ENCODE results near the gene PACSIN2. TPM values are rescaled to one million over a fixed set of nuclear protein-coding genes. Genes with fewer than 3 reads are reported as not detected.

Gene PACSIN2
- total RNA-seq, 1 experiment from 2014 or later: 175 TPM

GRCh38 chr22:42885446-42885845 lies 129.5 kb downstream of the PACSIN2 start:
- in situ Hi-C loops (cut with HindIII; ENCODE audit: low pct_unique_long_range_greater_than_20kb, low sequenced_read_pairs): no loop called here
- no peak for DNase-seq (ENCODE audit: low read depth)

- no peak for DNase-seq (ENCODE audit: low read depth)
Observed at GRCh38 chr22:42884616-42885375, 130.2 kb downstream of the PACSIN2 start.

DNA sequence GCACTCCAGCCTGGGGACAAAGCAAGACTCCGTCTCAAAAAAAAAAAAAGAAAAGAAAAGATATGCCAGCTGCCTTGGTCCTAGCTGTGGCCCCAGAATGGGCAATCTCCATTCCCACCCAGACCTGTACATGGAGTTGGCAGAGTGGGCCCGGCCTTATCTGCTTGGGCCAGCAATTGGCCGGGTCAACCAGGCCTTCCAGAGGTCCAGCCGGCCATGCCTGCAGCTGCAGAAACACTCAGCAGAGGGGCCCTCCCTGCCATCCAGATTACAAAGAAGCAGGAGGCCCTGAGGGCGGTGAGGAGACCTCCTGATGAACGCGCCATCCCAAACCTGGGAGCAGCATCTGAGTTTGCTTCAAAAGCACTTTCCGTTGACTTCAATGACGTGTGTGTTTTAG lies 131.0 kb downstream of the PACSIN2 start:
- in situ Hi-C loops (cut with HindIII; ENCODE audit: low pct_unique_long_range_greater_than_20kb, low sequenced_read_pairs): no loop called here

More at GRCh38 chr22:42884616-42885375, 130.2 kb downstream of the PACSIN2 start:
- in situ Hi-C loops (cut with HindIII; ENCODE audit: low pct_unique_long_range_greater_than_20kb, low sequenced_read_pairs): no loop called here

DNA sequence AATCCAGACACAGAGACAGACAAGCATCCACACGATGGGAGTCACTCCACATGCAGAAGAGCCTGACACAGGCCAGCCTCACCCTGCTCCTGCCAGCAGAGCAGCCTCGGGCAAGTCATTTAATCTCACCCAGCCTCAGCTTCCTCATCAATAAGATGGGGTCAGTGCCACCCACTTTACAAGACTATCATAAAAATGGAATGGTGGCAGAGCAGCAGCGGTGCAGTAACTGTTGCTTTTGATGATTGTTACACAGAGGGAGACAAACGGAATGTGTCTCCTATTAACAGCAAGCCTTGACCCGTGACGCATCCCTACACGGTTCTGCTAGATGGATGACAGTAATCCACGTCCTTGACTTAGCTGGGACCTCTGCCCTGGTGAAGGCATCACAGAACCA lies 131.8 kb downstream of the PACSIN2 start:
- in situ Hi-C loops (cut with HindIII; ENCODE audit: low pct_unique_long_range_greater_than_20kb, low sequenced_read_pairs): no loop called here
- DNase-seq (ENCODE audit: low read depth): peak; percentile 84

More for the DNA sequence above, 131.0 kb downstream of the PACSIN2 start:
- DNase-seq (ENCODE audit: low read depth): no peak

DNA sequence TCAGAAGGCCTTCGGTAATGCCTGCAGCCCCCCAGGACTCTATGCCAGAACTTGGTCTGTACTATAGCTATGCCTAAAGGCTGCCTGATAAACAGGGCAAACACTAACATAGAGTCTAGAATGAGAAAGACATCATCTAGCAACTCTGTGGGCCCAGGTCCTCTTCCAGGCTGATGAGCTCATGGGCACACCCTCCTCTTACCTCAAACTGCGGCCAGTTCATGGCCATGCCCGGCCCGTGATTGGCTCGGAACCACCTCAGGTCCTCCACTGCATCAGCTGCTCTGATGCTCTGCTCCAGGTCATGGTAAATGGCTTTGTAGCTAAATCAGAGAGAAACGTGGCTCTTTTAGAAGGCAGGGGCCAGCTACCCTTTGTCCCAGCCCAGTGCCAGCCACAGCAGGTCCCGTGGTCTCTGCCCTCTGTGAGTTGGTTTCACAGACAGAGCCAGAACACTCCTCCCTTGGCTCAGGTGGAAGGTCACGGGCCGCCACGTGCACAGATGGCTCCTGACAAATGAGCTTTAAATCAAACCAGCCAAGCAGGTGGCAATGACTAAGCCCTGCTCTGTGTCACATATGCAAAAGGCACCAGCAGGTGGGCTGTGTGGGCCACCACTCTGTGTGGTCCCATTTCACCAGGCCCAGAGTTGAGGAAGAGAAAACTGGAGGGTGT lies 132.8 kb downstream of the PACSIN2 start:
- in situ Hi-C loops (cut with HindIII; ENCODE audit: low pct_unique_long_range_greater_than_20kb, low sequenced_read_pairs): no loop called here
- DNase-seq (ENCODE audit: low read depth): peak; percentile 75

DNA sequence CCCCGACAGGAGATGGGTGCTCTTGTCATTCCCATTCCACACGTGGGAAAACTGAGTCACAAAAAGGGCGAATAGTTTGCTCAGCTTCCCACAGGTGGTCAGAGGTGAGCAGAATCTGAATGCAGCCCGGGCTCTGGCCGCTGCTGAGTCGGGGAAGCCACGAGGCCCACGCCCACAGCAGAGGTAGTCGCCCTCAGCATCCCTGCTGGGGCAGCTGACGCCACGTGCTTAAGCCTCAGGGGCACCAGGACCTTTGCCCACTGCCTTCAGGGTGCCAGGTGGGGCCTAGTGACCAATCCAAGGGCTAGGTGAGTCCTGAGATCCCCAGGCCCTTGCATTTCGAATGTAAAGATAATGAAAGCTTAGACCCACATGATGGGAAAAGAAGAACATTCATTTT lies 133.7 kb downstream of the PACSIN2 start:
- in situ Hi-C loops (cut with HindIII; ENCODE audit: low pct_unique_long_range_greater_than_20kb, low sequenced_read_pairs): no loop called here
- no peak for DNase-seq (ENCODE audit: low read depth)

DNA sequence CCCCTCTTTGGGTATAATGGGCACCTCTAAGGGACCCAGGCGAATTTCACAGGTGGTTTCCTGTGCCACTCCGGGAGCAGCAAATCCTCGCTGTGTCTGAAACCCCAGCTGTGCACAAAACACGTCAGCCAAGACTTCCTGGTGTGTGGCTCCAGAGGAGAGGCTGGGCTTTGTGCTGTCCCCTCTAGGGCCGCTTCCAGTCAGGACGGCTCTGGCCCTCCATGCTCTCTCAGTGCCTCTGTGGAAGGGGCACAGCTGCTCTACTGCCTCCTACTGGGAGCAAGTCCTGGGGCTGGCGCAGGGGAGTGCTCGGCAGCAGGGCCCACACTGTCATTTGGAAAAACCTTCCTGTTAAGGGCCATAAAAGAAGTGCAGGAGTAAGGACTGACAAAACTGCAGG lies 134.1 kb downstream of the PACSIN2 start:
- in situ Hi-C loops (cut with HindIII; ENCODE audit: low pct_unique_long_range_greater_than_20kb, low sequenced_read_pairs): no loop called here
- no peak for DNase-seq (ENCODE audit: low read depth)

DNA sequence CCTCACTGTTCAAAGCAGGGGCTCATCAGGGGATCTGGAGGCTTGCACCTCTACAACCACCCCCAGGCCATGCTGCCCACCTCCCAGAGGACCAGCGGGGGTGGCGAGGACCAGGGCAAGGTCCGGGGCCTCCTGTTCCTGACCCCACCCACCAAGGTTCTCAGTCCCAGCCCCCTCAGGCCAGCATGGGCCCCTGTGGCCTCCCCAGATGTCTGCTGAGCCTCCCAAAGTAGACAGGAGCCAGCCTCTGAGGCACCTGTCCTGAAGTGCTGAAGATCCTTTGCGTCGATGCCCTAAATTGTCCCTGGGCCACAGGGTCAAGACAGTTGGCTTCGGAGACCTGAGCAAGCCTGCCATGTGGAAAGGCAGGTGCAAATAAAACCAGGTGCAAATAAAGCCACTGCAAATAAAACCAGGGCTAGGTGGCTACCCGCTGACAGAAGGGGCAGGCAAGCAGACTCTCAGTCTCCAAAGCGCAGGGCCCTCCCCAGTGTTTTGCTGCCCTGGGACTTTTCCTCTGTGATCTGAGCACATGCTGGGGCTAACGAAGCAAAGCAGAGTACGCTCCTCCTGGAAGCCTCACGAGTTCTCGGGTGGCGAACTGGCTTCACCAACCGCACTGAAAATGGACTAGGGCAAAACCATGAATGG lies 135.5 kb downstream of the PACSIN2 start:
- in situ Hi-C loops (cut with HindIII; ENCODE audit: low pct_unique_long_range_greater_than_20kb, low sequenced_read_pairs): no loop called here
- no peak for DNase-seq (ENCODE audit: low read depth)

DNA sequence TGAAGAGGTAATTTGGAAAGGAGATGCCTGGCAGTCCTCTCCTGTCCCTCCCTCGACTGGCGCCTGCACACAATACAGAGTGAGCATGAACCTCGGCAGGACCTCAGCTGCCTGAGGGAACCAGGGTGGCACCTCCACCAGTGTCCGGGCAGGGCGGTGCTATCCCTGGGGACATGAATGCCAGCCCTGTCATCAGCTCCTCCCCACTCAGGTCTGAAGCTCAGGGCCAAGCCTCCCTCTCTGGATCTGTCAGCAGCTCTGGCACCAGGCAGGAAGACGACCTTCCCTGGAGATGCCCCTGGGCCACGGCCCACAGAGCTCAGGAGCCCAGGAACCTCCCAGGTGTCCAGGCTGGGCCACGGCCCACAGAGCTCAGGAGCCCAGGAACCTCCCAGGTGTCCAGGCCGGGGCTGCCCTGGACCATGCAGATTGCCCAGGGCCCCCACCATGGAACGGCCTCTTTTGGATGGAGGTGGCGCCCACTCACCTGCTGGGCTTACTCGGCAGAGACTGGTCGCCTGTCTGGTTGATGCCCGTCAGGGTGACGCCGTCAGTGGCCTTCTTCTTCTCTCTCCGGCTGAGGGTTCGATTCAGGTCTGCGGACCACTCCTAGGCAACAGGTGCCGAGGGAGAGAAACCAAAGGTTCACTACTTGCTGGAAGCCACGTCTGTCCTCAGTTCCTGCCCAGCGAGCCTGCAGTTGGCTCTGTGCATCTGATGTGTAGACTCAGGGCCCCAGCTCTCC lies 136.2 kb downstream of the PACSIN2 start:
- DNase-seq (ENCODE audit: low read depth): no peak
- in situ Hi-C loops (cut with HindIII; ENCODE audit: low pct_unique_long_range_greater_than_20kb, low sequenced_read_pairs): no loop called here

DNA sequence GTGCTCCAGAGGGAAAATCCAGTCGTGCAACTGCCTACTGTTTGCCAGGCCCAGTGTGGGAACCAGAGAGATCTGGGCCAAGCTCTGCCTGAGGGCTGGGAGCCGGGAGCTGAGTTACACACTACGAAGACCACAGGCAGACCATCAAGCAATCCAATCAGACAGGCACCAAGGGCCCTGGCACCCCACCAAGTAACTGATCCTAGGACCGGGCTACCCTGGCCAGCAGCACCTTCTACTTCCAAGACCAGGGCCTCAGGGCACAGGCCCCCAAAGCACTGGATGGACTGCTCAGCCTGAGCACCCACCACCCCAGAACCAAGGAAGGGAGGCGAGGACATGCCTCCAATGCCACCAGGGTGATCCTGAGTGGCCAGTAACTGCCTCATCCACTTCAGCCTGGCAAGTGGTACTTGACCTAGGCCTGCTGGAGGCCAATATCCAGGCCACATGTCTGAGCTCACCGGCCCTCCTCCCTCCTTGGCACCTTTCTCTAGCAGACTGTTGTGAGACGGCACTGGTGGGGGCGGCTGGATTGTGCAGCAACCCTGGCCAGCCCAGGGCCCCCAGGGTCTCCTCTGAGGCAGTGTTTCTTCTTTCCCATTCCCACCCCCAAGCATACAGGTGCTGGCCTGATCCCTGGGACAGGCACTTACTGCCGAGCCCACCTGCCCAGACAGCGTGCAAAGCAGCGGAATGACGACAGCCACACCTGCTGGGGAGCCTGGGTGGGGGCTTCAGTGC lies 137.2 kb downstream of the PACSIN2 start:
- in situ Hi-C loops (cut with HindIII; ENCODE audit: low pct_unique_long_range_greater_than_20kb, low sequenced_read_pairs): no loop called here
- DNase-seq (ENCODE audit: low read depth): no peak

DNA sequence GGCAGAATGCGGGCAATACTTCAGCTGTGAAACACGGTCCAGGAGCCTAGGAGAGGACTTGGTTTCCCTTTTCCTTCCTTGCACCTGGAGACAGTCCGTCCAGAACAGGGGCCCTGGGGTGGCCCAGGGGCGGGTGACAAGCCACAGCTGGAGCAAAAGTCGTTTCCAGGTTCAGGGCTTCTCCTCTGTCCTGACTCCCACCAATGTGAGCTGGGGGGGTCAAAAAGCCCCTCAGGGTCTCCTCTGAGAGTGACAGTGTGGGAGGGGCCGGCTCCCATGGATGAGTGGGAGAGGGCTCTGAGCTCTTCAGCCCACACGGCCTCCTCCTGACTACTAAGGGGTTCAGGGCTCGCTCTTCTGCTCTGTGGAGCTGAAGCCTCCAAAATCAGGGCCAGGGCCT lies 137.8 kb downstream of the PACSIN2 start:
- in situ Hi-C loops (cut with HindIII; ENCODE audit: low pct_unique_long_range_greater_than_20kb, low sequenced_read_pairs): no loop called here
- no peak for DNase-seq (ENCODE audit: low read depth)

DNA sequence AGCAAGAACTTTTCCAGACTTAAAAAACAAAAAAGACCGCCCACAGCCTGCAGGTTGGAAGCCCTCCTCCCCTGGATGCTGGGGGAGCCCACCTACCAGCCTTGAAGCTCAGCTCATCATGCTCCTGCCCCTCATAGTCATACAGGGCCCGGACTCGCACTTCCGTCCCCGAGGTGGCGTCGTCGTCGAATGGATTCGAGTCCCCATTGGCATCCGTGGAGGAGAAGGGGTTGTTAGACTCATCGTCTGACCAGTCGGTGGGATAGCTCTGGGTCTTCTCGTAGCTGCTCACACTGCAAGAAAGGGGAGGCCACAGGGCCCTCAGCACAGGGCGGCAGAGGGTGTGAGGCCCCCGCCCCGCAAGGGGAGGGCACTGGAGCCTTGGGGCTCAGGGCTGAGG lies 138.9 kb downstream of the PACSIN2 start:
- in situ Hi-C loops (cut with HindIII; ENCODE audit: low pct_unique_long_range_greater_than_20kb, low sequenced_read_pairs): no loop called here
- DNase-seq (ENCODE audit: low read depth): no peak

DNA sequence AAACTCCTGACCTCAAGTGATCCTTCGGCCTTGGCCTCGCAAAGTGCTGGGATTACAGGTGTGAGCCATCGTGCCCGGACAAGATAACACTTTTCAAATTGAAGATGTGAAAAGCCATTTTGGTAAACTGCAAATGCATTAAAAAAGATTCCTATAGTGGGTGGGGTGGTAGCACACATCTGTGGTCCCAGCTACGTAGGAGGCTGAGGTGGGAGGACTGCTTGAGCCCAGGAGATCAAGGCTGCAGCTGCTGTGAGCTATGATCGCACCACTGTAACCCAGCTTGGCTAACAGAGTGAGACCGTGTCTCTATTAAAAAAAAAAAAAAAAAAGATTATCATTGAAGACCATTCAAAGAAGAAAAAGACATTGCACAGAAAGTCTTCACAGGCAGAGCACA lies 140.9 kb downstream of the PACSIN2 start:
- DNase-seq (ENCODE audit: low read depth): no peak

DNA sequence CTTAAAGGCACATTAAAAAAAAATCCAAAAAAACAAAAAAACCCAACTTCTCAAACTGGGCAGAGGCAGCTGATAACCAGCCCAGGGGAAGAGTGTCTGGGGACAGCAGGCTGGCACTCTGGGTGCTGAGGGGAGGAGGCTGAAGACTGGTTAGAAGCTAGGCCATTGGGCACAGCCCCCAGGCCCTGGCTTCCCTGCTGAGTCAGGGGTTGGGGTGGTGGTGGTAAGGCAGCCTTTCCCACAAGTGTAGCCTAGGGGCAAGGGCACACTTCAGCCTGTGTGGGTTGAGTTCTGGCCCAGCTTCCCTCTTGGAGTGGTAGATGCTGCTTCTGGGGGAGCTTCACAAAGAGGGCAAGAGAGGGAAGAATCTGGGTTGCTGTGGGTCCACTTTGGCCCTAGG lies 141.6 kb downstream of the PACSIN2 start:
- no peak for DNase-seq (ENCODE audit: low read depth)
- in situ Hi-C loops (cut with HindIII; ENCODE audit: low pct_unique_long_range_greater_than_20kb, low sequenced_read_pairs): no loop called here

More for the DNA sequence above, 140.9 kb downstream of the PACSIN2 start:
- in situ Hi-C loops (cut with HindIII; ENCODE audit: low pct_unique_long_range_greater_than_20kb, low sequenced_read_pairs): no loop called here

GRCh38 chr22:42872821-42873220 lies 142.1 kb downstream of the PACSIN2 start:
- in situ Hi-C loops (cut with HindIII; ENCODE audit: low pct_unique_long_range_greater_than_20kb, low sequenced_read_pairs): no loop called here
- no peak for DNase-seq (ENCODE audit: low read depth)

DNA sequence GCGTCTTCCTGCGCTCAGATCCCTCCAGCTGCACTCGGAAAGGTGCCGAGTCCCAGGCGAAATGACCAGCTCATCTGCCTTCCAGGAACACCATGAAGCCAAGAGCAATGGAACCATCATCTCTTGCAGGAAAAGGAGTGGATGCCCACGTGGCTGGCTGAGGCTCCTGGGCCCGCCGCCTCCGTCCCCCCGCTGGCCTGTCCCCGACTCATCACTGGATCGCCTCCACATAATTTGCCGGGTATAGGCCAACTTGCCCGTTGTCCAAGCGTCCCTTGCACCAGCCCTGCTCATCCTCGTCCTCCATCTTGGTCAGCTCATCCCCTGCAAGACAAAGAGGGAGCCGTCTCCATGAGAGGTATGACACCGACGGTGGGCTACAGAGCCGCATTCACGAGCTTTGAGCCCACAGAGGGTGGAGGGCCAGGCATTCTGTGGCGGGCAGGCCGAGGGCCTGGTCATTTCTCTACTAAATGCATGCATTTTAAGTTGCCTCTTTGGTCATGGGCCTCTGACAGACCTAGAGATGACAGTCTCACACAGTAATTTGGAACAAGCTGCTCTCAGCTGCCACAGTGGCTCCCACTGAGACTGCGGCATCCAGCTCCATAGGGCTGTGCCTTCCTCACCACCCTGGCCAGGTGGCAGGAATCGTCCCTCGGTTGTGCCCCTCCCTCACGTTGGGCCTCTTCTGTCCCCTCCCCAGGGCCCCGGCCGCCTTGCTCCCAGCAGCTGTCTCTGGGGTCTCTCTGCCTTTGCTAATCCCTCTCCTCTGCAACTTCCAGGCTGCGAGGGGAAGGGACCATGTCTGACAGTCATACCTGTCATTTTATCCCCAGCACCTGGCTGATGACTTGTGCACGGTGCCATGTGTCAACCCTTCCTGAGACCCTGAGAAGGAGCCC lies 143.6 kb downstream of the PACSIN2 start:
- no peak for DNase-seq (ENCODE audit: low read depth)
- in situ Hi-C loops (cut with HindIII; ENCODE audit: low pct_unique_long_range_greater_than_20kb, low sequenced_read_pairs): no loop called here

DNA sequence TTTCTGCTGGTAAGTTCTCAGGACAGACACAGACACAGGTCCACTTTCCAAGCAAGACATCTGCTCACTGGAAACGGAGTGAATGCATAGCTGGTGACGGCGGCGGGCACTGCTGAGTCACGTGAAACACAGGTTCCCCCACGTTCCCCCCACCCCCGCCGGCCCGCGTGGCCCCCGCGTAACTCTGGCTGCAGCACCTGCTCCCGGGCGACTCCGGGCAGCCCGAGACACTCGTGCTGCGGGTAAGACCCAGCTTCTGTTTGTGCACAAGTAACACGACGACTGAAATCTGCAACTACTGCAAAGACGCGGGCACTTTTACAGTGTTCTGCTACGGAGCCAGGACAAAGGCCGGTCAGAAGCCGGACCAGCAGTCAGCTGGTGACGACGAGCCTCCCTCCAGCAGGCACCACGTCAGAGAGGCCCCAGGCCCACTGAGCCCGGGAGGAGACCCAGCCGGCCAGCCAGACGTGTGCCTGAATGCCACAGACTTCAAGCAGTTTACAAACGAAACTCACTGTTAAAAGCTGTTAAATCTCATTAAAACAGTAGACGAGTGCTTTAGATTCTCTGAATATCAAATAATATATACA lies 145.0 kb downstream of the PACSIN2 start:
- in situ Hi-C loops (cut with HindIII; ENCODE audit: low pct_unique_long_range_greater_than_20kb, low sequenced_read_pairs): no loop called here
- DNase-seq (ENCODE audit: low read depth): no peak

Data from Caki2 (cell line).